CD4-positive, alpha-beta T cell treated with Interleukin-17A for 1 hour (primary cell): ENCODE results near the gene UBE2D4.
"Not testable (repeated sequence)": the region's sequence is repeated elsewhere in the genome, so short reads cannot be mapped to it uniquely, and the experiment has no call there.

ENCODE experiments used
- DNase-seq: peaks from one replicate; pipeline ENCODE4 v3.0.0-alpha.2; 2020

UBE2D4 gene

GRCh38 chr7:43968172-43969040, 42.2 kb downstream of the UBE2D4 start:
- DNase-seq, result not testable (repeated sequence)

GRCh38 chr7:43969586-43969985, 43.4 kb downstream of the UBE2D4 start:
- DNase-seq, result not testable (repeated sequence)

GRCh38 chr7:43970698-43971097, 44.5 kb downstream of the UBE2D4 start:
- DNase-seq, result not testable (repeated sequence)

- not testable (repeated sequence) for DNase-seq
Measured at GRCh38 chr7:43974033-43974573, 47.9 kb downstream of the UBE2D4 start.

- DNase-seq, result not testable (repeated sequence)
Measured at GRCh38 chr7:43974725-43975482, 48.7 kb downstream of the UBE2D4 start.

GRCh38 chr7:43977525-43977924, 51.3 kb downstream of the UBE2D4 start:
- DNase-seq, result no peak

- DNase-seq, result not testable (repeated sequence)
Measured at GRCh38 chr7:43978102-43978501, 51.9 kb downstream of the UBE2D4 start.

GRCh38 chr7:43982848-43983247, 56.6 kb downstream of the UBE2D4 start:
- not testable (repeated sequence) for DNase-seq

- peak; percentile 9 for DNase-seq
Measured at GRCh38 chr7:43983736-43984135, 57.5 kb downstream of the UBE2D4 start.

- DNase-seq, result peak; percentile 88
Measured at GRCh38 chr7:43985904-43986864, 59.9 kb downstream of the UBE2D4 start.

GRCh38 chr7:43987476-43987875, 61.2 kb downstream of the UBE2D4 start:
- DNase-seq, result not testable (repeated sequence)

GRCh38 chr7:43990011-43990585, 63.9 kb downstream of the UBE2D4 start:
- not testable (repeated sequence) for DNase-seq

GRCh38 chr7:43990829-43991228, 64.6 kb downstream of the UBE2D4 start:
- not testable (repeated sequence) for DNase-seq

- not testable (repeated sequence) for DNase-seq
Measured at GRCh38 chr7:43992896-43993295, 66.7 kb downstream of the UBE2D4 start.

GRCh38 chr7:43994681-43995080, 68.4 kb downstream of the UBE2D4 start:
- not testable (repeated sequence) for DNase-seq

- DNase-seq, result not testable (repeated sequence)
Measured at GRCh38 chr7:43997532-43997931, 71.3 kb downstream of the UBE2D4 start, which contains the start of gene SPDYE1. SPDYE1 (plus strand) TSS chr7:43997897; CDS start chr7:43999950, 2,053 bp downstream.
